Central memory CD8-positive, alpha-beta T cell (primary cell): ENCODE results near the gene CCDC50.

ENCODE experiments used
- ATAC-seq: fragments of 150-1000 bp; cut with Tn5 transposase; replicated peaks from 2 replicates; pipeline ENCODE4 v1.10.0; 2022; ENCODE audit warnings: mild to moderate bottlenecking, moderate FRiP score, moderate number of reproducible peaks; ENCODE audit not compliant: poor library complexity, severe bottlenecking; ENCODE audit errors: extremely low read depth
- DNase-seq, 2 donors: peaks; one replicate each; pipeline ENCODE4 v3.0.0; 2021; ENCODE audit warnings: low spot score in 2 of 2
- H3K27ac Mint-ChIP-seq: one replicate; pipeline ENCODE4 v1.8.0; 2022; ENCODE audit warnings: low read depth, mild to moderate bottlenecking, moderate library complexity, mixed read lengths
- H3K27me3 Mint-ChIP-seq: one replicate; pipeline ENCODE4 v1.8.0; 2022; ENCODE audit warnings: mixed read lengths
- H3K36me3 Mint-ChIP-seq: one replicate; pipeline ENCODE4 v1.8.0; 2022; ENCODE audit warnings: mild to moderate bottlenecking, moderate library complexity, mixed read lengths; ENCODE audit not compliant: insufficient read depth
- H3K4me1 Mint-ChIP-seq: one replicate; pipeline ENCODE4 v1.8.0; 2022; ENCODE audit warnings: mixed read lengths
- H3K4me3 Mint-ChIP-seq: one replicate; pipeline ENCODE4 v1.8.0; 2022; ENCODE audit warnings: mild to moderate bottlenecking, moderate library complexity, mixed read lengths
- H3K9me3 Mint-ChIP-seq: one replicate; pipeline ENCODE4 v1.8.0; 2022; ENCODE audit warnings: mixed read lengths

Gene CCDC50

GRCh38 chr3:191328383-191328961 is 722 bp upstream of the CCDC50 start:
- Mint-ChIP-seq H3K4me3 (peak overlapping the region; percentile 58), H3K4me1 (no peaks in the 10 kb centered on the region), H3K36me3 (no peaks in the 10 kb centered on the region), H3K9me3 (peaks cover 4% of the 10 kb centered on the region), H3K27ac (peak overlapping the region; percentile 39), H3K27me3 (no peaks in the 10 kb centered on the region)
- DNase-seq, result no peak
- ATAC-seq, result peak; percentile 27

- no peaks in the 10 kb centered on the region for H3K9me3 Mint-ChIP-seq
- H3K27me3 Mint-ChIP-seq, result no peaks in the 10 kb centered on the region
- ATAC-seq (no peak), DNase-seq (no peak)
- H3K4me3 Mint-ChIP-seq, result peak within 1 kb of the TSS; percentile 31
- H3K4me1 Mint-ChIP-seq, result no peaks in the 10 kb centered on the region
- H3K27ac Mint-ChIP-seq, result no peak within 1 kb of the TSS
- H3K36me3 Mint-ChIP-seq, result no peaks in the 10 kb centered on the region
Measured at GRCh38 chr3:191329654-191330529, 698 bp downstream of the CCDC50 start, which contains the start of gene UTS2B. Gene UTS2B (minus strand): TSS chr3:191330526. CDS start chr3:191282189, 48,337 bp downstream.

- H3K4me1 Mint-ChIP-seq, result no peaks in the 10 kb centered on the region
- H3K9me3 Mint-ChIP-seq, result no peaks in the 10 kb centered on the region
- H3K4me3 Mint-ChIP-seq, result peak overlapping the region; percentile 31
- no peaks in the 10 kb centered on the region for H3K27me3 Mint-ChIP-seq
- H3K36me3 Mint-ChIP-seq, result no peaks in the 10 kb centered on the region
- DNase-seq, result no peak
- ATAC-seq, result no peak
- no peak overlapping the region for H3K27ac Mint-ChIP-seq
Measured at GRCh38 chr3:191330530-191331048, 1.4 kb downstream of the CCDC50 start.

GRCh38 chr3:191331388-191331787 is 2.2 kb downstream of the CCDC50 start:
- ATAC-seq, result no peak
- Mint-ChIP-seq H3K27ac (no peak overlapping the region), H3K9me3 (no peaks in the 10 kb centered on the region), H3K4me1 (no peaks in the 10 kb centered on the region), H3K36me3 (no peaks in the 10 kb centered on the region), H3K4me3 (no peak overlapping the region), H3K27me3 (no peaks in the 10 kb centered on the region)
- no peak for DNase-seq

GRCh38 chr3:191333298-191333880 is 4.2 kb downstream of the CCDC50 start:
- no peak for ATAC-seq
- Mint-ChIP-seq H3K36me3 (no peaks in the 10 kb centered on the region), H3K27me3 (no peaks in the 10 kb centered on the region)

GRCh38 chr3:191334346-191334893 is 5.2 kb downstream of the CCDC50 start:
- Mint-ChIP-seq H3K27ac (no peak overlapping the region), H3K4me3 (no peak overlapping the region), H3K27me3 (no peaks in the 10 kb centered on the region)

More at GRCh38 chr3:191333298-191333880, 4.2 kb downstream of the CCDC50 start:
- H3K4me3 Mint-ChIP-seq, result no peak overlapping the region
- H3K9me3 Mint-ChIP-seq, result no peaks in the 10 kb centered on the region
- DNase-seq, result no peak
- H3K4me1 Mint-ChIP-seq, result no peaks in the 10 kb centered on the region
- no peak overlapping the region for H3K27ac Mint-ChIP-seq

GRCh38 chr3:191336833-191337232 is 7.6 kb downstream of the CCDC50 start:
- ATAC-seq (no peak), DNase-seq (no peak)
- H3K27ac Mint-ChIP-seq, result no peak overlapping the region
- no peaks in the 10 kb centered on the region for H3K36me3 Mint-ChIP-seq
- no peaks in the 10 kb centered on the region for H3K4me1 Mint-ChIP-seq
- no peaks in the 10 kb centered on the region for H3K27me3 Mint-ChIP-seq
- H3K4me3 Mint-ChIP-seq, result no peak overlapping the region
- H3K9me3 Mint-ChIP-seq, result no peaks in the 10 kb centered on the region

More at GRCh38 chr3:191334346-191334893, 5.2 kb downstream of the CCDC50 start:
- Mint-ChIP-seq H3K36me3 (no peaks in the 10 kb centered on the region), H3K9me3 (no peaks in the 10 kb centered on the region), H3K4me1 (no peaks in the 10 kb centered on the region)
- ATAC-seq (no peak), DNase-seq (no peak)

GRCh38 chr3:191338177-191338488 is 8.9 kb downstream of the CCDC50 start:
- DNase-seq (no peak), ATAC-seq (no peak)
- no peaks in the 10 kb centered on the region for H3K4me1 Mint-ChIP-seq
- no peak overlapping the region for H3K27ac Mint-ChIP-seq
- H3K36me3 Mint-ChIP-seq, result no peaks in the 10 kb centered on the region
- no peaks in the 10 kb centered on the region for H3K9me3 Mint-ChIP-seq
- H3K4me3 Mint-ChIP-seq, result no peak overlapping the region
- no peaks in the 10 kb centered on the region for H3K27me3 Mint-ChIP-seq

- H3K4me1 Mint-ChIP-seq, result no peaks in the 10 kb centered on the region
- H3K27me3 Mint-ChIP-seq, result no peaks in the 10 kb centered on the region
- H3K27ac Mint-ChIP-seq, result no peak overlapping the region
- no peaks in the 10 kb centered on the region for H3K36me3 Mint-ChIP-seq
- H3K4me3 Mint-ChIP-seq, result no peak overlapping the region
- DNase-seq, result no peak
- ATAC-seq, result no peak
- H3K9me3 Mint-ChIP-seq, result peaks cover 5% of the 10 kb centered on the region
Measured at GRCh38 chr3:191339316-191339917, 10.2 kb downstream of the CCDC50 start.

GRCh38 chr3:191340351-191340750 is 11.2 kb downstream of the CCDC50 start:
- peaks cover 5% of the 10 kb centered on the region for H3K9me3 Mint-ChIP-seq
- no peaks in the 10 kb centered on the region for H3K4me1 Mint-ChIP-seq
- DNase-seq, result no peak
- no peak overlapping the region for H3K4me3 Mint-ChIP-seq
- no peak overlapping the region for H3K27ac Mint-ChIP-seq
- H3K27me3 Mint-ChIP-seq, result no peaks in the 10 kb centered on the region
- ATAC-seq, result no peak
- no peaks in the 10 kb centered on the region for H3K36me3 Mint-ChIP-seq

- ATAC-seq, result no peak
- Mint-ChIP-seq H3K27ac (no peak overlapping the region), H3K4me3 (no peak overlapping the region), H3K27me3 (no peaks in the 10 kb centered on the region), H3K4me1 (no peaks in the 10 kb centered on the region), H3K9me3 (peaks cover 5% of the 10 kb centered on the region), H3K36me3 (no peaks in the 10 kb centered on the region)
- DNase-seq, result no peak
Measured at GRCh38 chr3:191340966-191341365, 11.8 kb downstream of the CCDC50 start.

GRCh38 chr3:191342006-191342405 is 12.8 kb downstream of the CCDC50 start:
- Mint-ChIP-seq H3K4me3 (no peak overlapping the region), H3K9me3 (peaks cover 5% of the 10 kb centered on the region), H3K4me1 (no peaks in the 10 kb centered on the region)

More at GRCh38 chr3:191342006-191342405, 12.8 kb downstream of the CCDC50 start:
- DNase-seq, result no peak
- no peak for ATAC-seq
- Mint-ChIP-seq H3K27me3 (no peaks in the 10 kb centered on the region), H3K36me3 (no peaks in the 10 kb centered on the region), H3K27ac (no peak overlapping the region)
